ENCODE data around the gene GRIN2A. TPM values are rescaled to one million over a fixed set of nuclear protein-coding genes. Genes with fewer than 3 reads are reported as not detected.

Gene GRIN2A
- total and polyA plus RNA-seq, 2 of the 8 experiments (the other 6 are each of a cell fraction or from before 2014, with no cell fraction given), result 0.18 to 1.8 TPM

DNA sequence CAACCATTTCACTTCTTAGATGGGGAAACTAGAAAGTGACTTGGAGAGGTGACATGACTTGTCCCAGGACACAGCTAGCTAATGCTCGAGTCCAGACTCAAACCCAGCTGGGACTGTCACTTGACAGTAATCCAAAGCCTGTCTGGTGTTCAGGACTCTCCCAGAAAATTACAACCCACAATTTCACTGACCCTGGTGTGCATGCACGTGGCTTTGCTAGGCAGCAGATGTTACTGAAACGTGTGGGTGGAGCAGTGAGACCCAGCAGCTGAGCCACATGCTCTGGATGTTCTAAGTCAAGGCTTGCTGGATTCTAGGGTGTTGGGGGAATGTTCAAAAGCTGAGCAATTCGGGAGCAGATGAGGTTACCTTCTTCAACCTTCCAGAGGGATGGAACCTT, 364.6 kb downstream of the GRIN2A start:
- no peak for FAIRE-seq
- no peak for TF ChIP-seq CTBP2 (IDR thresholded peaks at IDR 0.05; ENCODE audit: borderline replicate concordance, insufficient read depth, insufficient read length, low read length)
- TF ChIP-seq SIX5 (IDR thresholded peaks at IDR 0.05; ENCODE audit: low read depth, low read length), result no peak
- no peak for TF ChIP-seq NANOG (IDR thresholded peaks at IDR 0.05; ENCODE audit: insufficient read depth, low read depth, low read length, poor library complexity, severe bottlenecking)
- no peak for TF ChIP-seq MAFK (IDR thresholded peaks at IDR 0.05; ENCODE audit: low read depth, low read length)
- no peak for TF ChIP-seq TBP (IDR thresholded peaks at IDR 0.05; ENCODE audit: low read depth, low read length)

More for the DNA sequence above, 364.6 kb downstream of the GRIN2A start:
- H3K79me1 ChIP-seq (ENCODE audit: low read depth, low read length), result no peaks in the 10 kb centered on the region
- no peaks in the 10 kb centered on the region for H3K36me3 ChIP-seq (ENCODE audit: control insufficient read depth in 2 of 4, insufficient read depth in 4 of 4, low read length in 3 of 4)
- peak overlapping the region; percentile 86 for H4K91ac ChIP-seq (replicated peaks; ENCODE audit: insufficient read length, low read length)
- 89% methylated on average over 4 of the region's 4 CpGs; no CpG with 5 or more reads in 1 of the 2 experiments for WGBS, 2 experiments (ENCODE audit: extremely low coverage in 1 of 2, insufficient coverage in 1 of 2, insufficient read length in 1 of 2, insufficient replicate concordance in 2 of 2, low coverage in 1 of 2, low lambda C conversion rate in 2 of 2, missing lambda C conversion rate in 1 of 2)
- POLR2A ChIA-PET (ENCODE audit: partially characterized antibody), result no interaction called here
- no peak overlapping the region; the same call in 1 of the 2 replicates for H4K8ac ChIP-seq (ENCODE audit: extremely low read depth, insufficient read depth, low read length)
- peak overlapping the region; percentile 89; the same call in 1 of the 2 replicates for H2AK5ac ChIP-seq (ENCODE audit: low read depth, low read length)
- no peak overlapping the region for H3K4ac ChIP-seq (replicated peaks; ENCODE audit: insufficient read length, low read depth, low read length)
- H2BK12ac ChIP-seq (ENCODE audit: low read depth, low read length), result peak overlapping the region; percentile 70
- peak overlapping the region; percentile 96 for H2BK20ac ChIP-seq (ENCODE audit: low read length)
- H3K56ac ChIP-seq (replicated peaks; ENCODE audit: insufficient read length, low read depth, low read length), result no peak overlapping the region
- H3K9me3 ChIP-seq (ENCODE audit: insufficient read depth in 2 of 2, low read depth in 1 of 2, low read length in 1 of 2), result no peaks in the 10 kb centered on the region
- H3K27me3 ChIP-seq (replicated peaks in 1 of 4; ENCODE audit: control insufficient read depth in 3 of 4, extremely low read depth in 1 of 4, insufficient read depth in 3 of 4, low read length in 3 of 4), result no peaks in the 10 kb centered on the region
- no peaks in the 10 kb centered on the region for H3K79me2 ChIP-seq (ENCODE audit: control insufficient read depth in 1 of 2, insufficient read depth in 2 of 2, low read length in 2 of 2)
- H4K20me1 ChIP-seq (replicated peaks in 1 of 2; ENCODE audit: control insufficient read depth in 1 of 2, insufficient read depth in 2 of 2, low read length in 2 of 2), result no peaks in the 10 kb centered on the region
- peak overlapping the region; percentile 80 for H3K18ac ChIP-seq (ENCODE audit: extremely low read depth, low read length)
- CTCF ChIA-PET (ENCODE audit: partially characterized antibody), result interaction anchor here (0.8 to 1.8 kb wide), 6 partner anchors 104 to 558 kb away, joined by 3 to 5 read pairs (median 3); no protein-coding TSS in a partner anchor
- peak overlapping the region; percentile 61; the same call in 1 of the 2 replicates for H2BK15ac ChIP-seq (ENCODE audit: low read length)
- H4K5ac ChIP-seq (ENCODE audit: insufficient read length, low read depth, low read length), result peak overlapping the region; percentile 27
- peaks cover 16 to 45% (median 24%) of the 10 kb centered on the region in 4 experiments for H3K4me1 ChIP-seq (replicated peaks in 1 of 4; ENCODE audit: control insufficient read depth in 3 of 4, insufficient read depth in 4 of 4, low read length in 3 of 4)
- H3K4me2 ChIP-seq (ENCODE audit: insufficient read depth in 1 of 2, low read depth in 2 of 2, low read length in 2 of 2), result no peak overlapping the region; a peak in 1 of 4 replicates
- no peak overlapping the region for H3K23ac ChIP-seq (ENCODE audit: insufficient read length)
- DNase-seq (ENCODE audit: low read depth in 1 of 2, low spot score in 2 of 2), result no peak
- H2BK5ac ChIP-seq (ENCODE audit: low read depth, low read length), result peak overlapping the region; percentile 73; the same call in 1 of the 2 replicates
- no peak overlapping the region for H3K9ac ChIP-seq (replicated peaks in 1 of 4; ENCODE audit: extremely low read depth in 1 of 4, low read depth in 3 of 4, low read length in 3 of 4)
- H3K14ac ChIP-seq (ENCODE audit: insufficient read length), result peak overlapping the region; percentile 46
- no peak overlapping the region for H2AFZ ChIP-seq (ENCODE audit: low read length)
- H3K27ac ChIP-seq (ENCODE audit: low read depth, low read length), result no peak overlapping the region
- peak overlapping the region; percentile 89 for H2BK120ac ChIP-seq (replicated peaks; ENCODE audit: low read depth, low read length)
- H3K4me3 ChIP-seq (ENCODE audit: extremely low read depth in 1 of 4, insufficient read depth in 2 of 4, low read depth in 3 of 4, low read length in 4 of 4), result no peak overlapping the region
- peaks cover 3% of the 10 kb centered on the region; the same call in 1 of the 2 replicates for H3K23me2 ChIP-seq (ENCODE audit: low read depth, low read length)
